GF-D8 (cell line): ENCODE data around the gene QSOX1.
"Not testable (repeated sequence)": the region's sequence is repeated elsewhere in the genome, so short reads cannot be mapped to it uniquely, and the experiment has no call there.

Experiments used
- DNase-seq: peaks from one replicate; lab custom pipeline; 2025; lab: John Stamatoyannopoulos, UW

Gene QSOX1, protein sequence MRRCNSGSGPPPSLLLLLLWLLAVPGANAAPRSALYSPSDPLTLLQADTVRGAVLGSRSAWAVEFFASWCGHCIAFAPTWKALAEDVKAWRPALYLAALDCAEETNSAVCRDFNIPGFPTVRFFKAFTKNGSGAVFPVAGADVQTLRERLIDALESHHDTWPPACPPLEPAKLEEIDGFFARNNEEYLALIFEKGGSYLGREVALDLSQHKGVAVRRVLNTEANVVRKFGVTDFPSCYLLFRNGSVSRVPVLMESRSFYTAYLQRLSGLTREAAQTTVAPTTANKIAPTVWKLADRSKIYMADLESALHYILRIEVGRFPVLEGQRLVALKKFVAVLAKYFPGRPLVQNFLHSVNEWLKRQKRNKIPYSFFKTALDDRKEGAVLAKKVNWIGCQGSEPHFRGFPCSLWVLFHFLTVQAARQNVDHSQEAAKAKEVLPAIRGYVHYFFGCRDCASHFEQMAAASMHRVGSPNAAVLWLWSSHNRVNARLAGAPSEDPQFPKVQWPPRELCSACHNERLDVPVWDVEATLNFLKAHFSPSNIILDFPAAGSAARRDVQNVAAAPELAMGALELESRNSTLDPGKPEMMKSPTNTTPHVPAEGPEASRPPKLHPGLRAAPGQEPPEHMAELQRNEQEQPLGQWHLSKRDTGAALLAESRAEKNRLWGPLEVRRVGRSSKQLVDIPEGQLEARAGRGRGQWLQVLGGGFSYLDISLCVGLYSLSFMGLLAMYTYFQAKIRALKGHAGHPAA

DNA sequence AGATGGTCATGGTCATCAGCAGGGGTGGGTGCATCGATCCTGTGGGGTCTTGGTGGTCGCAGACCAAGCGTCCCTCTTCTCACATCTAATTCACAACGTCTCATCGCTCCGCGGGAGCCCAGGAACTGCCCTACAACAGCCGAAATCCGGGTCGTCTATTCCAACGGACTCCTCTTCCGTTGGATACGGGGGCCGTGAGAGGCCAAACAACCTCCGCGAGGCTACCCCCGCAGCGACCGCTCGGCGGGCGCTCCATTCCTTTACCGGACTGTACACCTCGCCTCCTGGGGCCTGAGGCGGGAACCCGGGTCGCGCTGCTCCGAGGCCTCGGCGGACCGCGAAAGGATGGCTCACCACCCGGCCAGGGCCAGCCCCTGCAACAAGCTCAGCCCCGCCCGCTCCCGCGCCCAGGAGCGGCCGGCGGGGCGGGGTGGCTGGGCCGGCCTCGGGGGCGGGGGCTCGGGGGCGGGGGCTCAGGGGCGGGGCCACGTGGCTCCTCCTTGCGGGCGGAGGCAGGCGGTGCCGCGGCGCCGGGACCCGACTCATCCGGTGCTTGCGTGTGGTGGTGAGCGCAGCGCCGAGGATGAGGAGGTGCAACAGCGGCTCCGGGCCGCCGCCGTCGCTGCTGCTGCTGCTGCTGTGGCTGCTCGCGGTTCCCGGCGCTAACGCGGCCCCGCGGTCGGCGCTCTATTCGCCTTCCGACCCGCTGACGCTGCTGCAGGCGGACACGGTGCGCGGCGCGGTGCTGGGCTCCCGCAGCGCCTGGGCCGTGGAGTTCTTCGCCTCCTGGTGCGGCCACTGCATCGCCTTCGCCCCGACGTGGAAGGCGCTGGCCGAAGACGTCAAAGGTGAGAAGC is at the start of gene QSOX1:
TSS of gene QSOX1 (plus strand) at position 545 of the 857 bp plus-strand sequence. CDS start at position 584, 39 bp downstream.
- peak; percentile 66 for DNase-seq

DNA sequence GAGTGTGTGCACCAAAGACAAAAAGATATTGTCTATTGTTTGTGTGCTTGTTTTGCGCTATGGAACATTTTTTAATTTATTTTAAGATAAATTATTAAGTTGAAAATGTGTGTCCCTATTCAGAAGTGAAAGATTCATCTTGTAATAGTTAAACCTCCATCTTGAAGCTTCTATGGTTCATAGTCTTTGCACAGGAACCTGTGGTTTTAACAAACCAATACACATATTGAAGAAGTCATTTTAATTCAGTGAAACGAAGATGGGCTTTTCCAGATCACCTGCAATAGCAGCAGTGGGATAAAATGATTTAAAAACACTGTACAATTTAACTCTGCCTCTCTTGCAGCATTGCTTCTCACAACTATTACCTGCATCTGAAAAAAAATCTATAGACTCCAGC is 42.6 kb upstream of the QSOX1 start:
- DNase-seq = no peak

DNA sequence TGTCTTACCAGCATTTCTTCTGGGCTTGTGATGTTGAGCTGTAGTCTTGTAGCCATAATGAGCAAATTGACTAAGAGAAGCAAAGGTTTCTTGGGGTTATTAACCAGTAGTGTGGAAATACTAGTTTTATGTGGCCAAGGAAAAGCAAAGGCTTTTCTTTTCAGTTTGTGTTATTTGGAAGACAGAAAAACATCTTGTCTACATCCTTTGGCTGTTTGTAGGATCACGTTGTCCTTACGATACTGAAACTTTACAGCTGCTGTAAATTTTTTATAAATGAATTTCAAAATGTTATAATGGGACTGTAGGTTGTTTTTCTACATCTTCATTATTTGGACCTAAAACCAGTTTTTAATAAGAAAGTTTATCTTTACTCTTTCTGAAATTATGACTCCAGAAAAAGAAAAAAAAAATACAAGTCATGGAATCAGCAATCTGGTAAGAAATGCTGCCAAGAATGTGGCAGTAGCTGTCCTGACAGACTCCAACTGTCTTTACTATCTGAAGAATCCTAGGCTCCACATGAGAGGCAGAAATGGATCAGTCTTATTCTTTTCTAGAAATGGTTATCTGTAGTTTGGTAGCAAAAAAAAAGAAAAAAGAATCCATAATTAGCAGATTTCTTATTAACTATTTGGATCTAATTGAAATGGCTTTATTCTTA is 41.6 kb upstream of the QSOX1 start:
- no peak for DNase-seq

DNA sequence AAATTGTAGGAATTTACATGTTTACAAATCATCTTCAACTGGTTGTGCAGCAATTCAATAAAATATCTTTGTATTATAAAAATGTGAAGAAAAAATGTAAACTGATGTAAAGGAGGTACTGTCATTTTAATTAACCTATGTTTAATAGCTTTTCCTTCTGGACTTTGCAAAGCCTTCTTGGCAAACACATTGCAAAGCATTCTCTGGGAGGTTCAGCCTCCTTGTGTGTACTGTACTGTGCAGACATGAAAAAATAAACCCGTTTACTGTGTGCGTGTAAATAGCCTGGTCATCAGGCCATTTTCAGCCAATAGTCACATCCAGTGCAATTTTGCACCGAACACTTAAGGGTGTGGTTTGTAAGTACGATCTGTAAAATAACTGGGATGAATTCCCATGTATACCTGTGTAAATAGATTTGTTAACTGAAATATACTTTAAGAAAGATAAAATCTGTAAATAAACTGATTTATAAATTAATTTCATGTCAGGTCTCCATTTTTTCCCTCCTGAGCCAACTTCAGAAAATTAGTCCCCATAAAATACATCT is 40.2 kb upstream of the QSOX1 start:
- DNase-seq = no peak

DNA sequence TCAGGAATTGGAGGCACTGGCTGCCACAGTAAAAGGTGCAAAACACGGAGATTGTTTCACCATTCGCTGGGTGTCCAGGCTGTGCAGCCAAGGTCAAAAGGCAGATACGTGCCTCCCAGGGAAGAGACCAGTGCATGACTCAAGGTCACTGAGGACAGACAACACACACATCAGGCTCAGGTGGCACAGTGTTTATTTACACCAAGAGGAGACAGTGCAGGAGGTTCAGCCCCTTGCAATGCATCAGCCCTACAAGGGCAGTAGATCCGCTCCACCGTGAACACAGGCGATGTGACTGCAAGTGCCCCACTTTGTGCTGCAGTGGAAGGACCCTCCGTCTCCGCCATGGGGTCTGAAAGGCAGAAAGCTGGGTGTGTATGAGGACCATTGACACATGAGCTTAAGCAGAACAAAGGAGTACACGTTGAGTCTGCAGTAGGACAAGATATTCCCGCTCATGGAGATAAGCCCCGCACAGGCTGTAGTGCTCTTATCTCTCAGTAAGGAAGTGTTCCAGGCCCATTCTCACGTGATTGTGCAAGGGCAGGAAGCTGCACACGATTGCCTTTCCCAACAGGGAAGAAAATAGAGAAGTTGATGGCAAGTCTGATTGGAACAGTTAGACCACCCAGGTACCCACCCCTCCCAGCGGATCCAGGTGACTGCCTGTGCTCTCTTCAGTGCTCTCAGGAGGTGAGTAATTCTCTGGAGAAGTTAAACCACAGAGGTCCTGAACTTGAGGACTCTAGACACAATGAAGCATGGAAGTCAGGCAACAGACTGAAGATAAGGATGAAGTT is 37.5 kb upstream of the QSOX1 start:
- DNase-seq = peak; percentile 48

DNA sequence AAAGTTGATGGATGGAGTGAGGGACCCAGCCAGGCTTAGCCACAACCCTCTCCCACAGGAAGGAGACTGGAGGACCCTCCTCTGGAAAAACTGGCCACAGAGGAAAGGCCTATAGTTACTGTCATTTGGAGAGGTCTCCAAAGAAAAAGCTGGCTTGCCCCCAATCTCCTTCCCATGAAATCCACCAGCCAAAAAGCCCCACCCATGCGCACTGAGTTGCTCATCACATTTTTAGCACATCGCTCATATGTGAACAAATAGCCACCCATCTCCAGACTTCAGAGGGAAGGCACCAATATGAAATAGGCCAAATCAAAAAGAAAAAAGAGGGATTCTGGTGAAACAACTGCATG is 36.9 kb upstream of the QSOX1 start:
- DNase-seq = no peak

DNA sequence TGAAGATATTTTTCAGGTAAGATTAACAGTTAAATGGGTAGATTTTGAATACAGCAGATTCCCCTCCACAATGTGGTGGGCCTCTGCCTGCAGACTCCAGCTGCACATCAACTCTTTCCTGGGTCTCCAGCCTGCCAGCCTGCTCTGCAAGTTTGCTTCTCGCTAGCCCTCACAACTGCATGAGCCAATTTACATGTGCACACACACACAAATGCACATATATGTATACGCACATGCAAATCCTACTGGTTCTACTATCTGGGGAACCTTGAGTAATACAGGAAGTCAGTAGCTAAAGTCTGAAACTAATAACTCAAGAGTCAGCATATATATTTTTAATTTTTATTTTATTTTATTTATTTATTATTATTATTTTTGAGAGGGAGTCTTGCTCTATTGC is 34.8 kb upstream of the QSOX1 start:
- no peak for DNase-seq

DNA sequence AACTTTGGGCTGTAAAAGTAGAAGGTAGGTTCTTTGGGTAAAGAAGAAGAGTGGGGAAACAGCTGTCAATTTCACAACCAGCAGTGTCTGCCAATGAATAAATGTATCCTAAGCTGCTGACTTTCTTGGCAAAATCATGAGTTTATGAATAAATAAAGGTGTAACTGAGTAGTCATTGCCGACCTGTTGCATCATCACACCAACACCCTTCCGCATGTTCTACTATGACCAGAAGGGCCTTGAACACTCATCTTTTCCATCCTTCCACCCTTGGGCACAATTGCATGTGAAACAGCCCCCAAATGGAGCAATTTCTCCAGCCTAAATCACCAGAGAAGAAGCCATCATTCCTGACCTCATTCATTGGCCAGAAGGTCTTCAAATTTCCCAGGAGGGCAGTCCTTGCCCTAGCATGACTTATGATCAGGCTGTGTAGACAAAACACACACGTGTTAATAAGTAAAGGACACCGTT is 31.2 kb upstream of the QSOX1 start:
- DNase-seq = no peak

DNA sequence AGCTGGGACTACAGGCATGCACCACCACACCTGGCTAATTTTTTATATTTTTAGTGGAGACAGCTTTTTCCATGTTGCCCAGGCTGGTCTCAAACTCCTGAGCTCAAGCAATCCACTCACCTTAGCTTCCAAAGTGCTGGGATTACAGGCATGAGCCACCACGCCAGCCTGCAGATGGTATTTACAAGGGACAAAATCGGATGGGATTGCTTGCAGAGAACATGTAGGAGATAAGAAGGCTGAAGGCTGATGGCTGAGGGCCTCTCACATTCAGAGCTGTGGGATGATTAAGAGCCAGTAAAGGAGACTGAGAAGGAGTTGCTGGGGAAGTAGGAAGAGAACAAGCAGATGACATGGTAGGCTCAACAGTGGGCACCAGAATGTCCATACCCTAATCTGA is 24.0 kb upstream of the QSOX1 start:
- DNase-seq = no peak

DNA sequence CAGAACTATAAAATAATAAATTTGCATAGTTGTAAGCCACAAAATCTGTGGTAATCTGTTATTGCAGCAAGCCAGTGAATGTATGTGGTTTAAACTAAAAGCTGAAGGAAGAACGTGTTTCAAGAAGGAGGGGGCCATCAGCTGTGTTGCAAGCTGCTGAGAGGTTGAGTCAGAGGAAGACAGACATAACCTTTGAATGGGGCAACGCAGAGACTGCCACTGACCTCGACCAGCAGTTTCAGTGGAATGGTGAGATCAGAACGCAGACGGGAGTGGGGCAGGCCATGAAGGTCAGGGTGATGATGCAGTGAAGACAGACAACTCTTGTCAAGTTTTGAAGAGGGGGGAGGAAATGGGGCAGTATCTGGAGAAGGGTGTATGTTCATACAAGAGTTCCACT is 23.2 kb upstream of the QSOX1 start:
- DNase-seq = peak; percentile 88

DNA sequence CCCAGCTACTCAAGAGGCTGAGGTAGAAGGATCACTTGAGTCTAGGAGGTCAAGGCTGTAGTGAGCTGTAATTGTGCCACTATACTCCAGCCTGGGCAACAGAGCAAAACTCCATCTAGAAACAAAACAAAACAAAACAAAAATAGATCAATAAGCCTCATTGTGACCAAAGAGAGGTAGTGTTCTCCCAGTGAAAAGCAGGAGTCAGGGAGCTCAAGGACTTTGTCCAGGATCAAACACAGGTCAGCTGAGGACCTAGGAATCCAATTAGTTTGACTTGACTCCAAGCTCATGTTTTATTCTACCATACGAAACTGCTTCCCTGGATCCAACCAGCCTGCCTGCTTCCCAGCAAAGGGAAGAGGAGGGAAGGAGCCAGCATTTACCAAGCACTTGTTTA is 21.5 kb upstream of the QSOX1 start:
- DNase-seq = no peak

DNA sequence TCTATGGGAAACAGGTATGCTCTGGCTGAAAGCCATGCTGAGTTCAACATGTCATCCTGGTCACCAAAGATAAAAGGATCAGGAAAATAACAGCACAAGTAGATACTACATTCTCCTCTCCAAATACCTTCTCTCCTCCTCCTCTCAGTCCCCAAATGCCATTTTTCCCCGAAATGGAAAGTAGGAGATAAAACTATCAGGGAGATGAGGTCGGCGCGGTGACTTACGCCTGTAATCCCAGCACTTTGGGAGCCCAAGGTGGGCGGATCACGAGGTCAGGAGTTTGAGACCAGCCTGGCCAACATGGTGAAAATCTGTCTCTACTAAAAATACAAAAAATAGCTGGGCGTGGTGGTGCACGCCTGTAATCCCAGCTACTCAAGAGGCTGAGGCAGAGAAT is 21.0 kb upstream of the QSOX1 start:
- DNase-seq = not testable (repeated sequence)

DNA sequence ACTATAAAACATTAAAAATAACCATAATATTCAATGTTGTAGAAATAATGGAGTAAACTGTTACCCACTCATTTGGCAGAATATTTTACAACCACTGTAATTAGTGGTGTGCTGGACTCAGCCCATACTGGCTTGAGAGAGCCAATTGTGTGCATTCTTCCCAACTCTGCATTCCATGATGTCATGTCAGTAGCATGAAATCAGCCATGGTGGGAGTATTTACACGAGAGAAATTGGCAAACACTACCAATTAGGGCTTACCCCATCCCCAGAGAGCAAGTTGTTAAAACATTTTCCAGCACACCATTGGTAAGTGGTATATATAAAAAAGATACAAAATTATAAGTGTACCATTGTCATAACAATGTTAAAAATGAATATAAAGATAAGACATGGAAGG is 19.1 kb upstream of the QSOX1 start:
- no peak for DNase-seq

DNA sequence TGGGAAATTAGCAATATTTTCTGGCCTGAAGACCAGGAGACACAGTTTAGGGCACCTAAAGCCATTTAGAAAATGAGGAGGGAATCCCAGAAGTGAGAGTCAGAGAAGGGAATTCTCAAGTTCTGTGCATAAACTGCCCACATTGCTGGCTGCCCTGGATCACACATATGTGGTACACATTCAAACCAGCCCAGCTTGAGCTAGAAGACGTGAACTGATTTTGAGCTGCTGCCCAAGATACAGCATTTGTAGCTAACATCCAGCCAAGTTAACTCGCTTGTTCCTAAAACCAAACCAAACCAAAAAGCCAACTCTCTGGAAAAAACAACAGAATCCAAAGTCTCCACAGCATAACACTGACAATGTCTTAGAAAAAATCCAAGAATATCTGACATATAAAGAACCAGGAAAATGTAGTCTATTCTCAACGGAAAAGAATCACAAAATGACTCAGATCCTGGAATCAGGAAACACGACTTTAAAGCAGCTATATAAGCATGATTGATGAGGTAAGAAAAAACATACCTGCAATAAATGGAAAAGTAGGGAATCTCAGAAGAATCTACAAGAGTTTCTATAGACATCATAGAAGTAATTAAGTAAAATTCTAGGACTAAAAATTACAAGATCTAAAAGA is 18.2 kb upstream of the QSOX1 start:
- DNase-seq = no peak

DNA sequence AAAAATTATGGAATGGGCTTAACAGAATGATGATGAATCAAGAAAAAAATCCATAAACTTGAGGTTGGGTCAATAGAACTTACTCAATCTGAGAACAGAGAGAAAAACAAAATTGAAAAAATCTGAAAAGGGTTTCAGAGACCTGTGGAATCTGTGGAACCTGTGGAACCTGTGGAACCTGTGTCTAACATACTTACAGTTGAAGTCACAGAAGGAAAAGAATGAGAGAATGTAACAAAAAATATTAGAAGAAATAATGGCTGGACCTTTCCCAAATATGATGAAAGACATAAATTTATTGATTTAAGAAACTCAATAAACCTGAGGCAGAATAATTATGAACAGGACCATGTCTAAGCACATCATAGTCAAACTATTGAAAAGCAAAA is 17.7 kb upstream of the QSOX1 start:
- no peak for DNase-seq

DNA sequence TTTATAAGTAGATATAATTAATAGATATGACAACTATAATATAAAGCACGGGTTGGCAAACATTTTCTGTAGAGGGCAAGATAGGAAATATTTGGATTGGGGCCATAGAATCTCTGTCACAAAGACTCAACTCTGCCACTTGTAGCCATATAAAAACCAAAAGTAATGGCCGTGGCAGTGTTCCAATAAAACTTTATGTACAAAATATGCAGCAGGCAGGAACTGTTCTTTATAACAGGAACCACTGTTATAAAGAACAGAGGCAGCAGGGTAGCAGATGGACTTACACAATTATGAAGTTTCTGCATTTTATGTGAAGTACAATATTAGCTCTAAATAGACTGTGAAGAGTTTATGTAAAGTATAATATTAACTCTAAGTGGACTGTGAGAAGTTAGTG is 16.9 kb upstream of the QSOX1 start:
- DNase-seq = no peak

DNA sequence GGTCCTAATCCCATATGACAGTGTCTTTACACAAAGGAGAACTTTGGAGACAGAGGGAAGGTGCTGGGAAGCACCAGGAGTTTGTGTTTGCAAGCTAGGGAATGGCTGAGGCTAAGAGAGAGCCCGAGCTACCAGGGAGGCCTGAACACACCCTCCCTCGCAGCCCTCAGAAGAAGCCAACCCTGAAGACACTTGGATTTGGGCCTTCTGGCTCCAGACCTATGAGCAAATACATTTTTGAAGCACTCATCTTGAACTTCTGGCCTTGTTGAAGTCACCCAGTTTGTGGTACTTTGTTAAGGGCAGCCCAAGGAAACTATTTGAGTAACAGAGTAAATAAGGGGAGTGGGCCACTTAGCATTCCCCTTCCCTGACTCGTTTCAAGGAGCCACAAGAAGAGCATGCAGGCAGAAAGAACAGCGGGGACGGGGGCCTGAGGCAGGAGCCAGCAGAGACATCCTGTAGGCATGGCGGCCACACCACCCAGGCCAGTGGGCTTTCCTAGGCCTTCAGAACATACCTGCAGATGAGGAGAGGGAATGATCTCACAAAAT is 13.2 kb upstream of the QSOX1 start:
- DNase-seq = no peak

DNA sequence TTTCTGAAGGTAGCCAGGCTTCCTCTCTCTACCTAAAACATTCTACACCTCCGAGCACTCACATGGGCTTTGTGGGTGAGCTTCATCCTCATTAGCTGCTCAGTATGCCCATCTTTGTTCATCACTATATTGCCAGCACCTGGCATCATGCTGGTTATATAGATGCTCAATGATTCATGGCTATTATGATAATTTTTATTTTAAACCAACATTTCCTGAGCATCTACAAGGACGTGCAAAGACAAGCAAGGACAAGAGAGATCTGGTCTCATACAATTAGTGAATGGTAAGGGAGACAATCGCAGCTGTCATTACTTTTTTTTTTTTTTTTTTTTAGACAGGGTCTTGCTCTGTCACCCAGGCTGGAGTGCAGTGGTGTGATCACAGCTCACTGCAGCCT is 11.3 kb upstream of the QSOX1 start:
- DNase-seq = no peak

DNA sequence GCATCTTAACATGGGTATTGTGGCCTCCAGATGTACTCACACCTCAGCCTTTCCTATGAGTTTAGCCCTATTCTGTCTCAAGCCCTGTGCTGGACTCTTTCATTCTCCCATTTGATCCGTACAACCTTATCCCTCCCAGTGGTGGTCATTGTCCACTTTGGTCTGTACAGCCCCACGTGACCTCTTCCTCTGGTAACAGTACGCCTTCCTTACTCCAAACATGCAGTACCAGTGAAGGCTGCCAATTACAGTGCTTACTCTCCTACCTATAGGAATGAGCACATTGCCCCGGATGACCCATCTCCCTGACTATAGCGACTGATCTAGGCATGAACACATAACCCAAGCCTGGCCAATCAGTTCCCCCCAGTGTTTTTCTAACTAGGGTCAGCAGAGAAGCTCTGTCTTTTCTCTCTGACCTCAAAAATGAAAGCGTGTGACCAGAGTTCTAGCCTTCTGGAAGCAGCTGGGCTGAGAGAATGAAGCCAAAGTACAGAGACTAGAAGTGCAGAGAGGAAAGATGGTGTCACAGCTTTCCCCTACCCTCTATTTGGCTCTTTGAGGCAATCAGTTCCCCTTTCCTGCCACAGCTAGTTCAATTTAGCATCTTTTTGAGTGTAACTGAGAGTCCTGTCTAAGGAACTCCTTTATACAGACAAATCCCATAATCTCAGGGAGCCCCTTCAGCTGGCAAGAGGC is 9.9 kb upstream of the QSOX1 start:
- no peak for DNase-seq
